GM21447 (cell line): ENCODE data around the gene ST7.

Experiments
- ATAC-seq: cut with Tn5 transposase; IDR thresholded peaks from one replicate; pipeline ENCODE4 v1.9.1; 2021; ENCODE audit not compliant: unreplicated experiment

ST7 gene

GRCh38 chr7:117146511-117146910 lies 193.2 kb downstream of the ST7 start:
- ATAC-seq: no peak

- no peak for ATAC-seq
Measured at GRCh38 chr7:117148971-117149370, 195.7 kb downstream of the ST7 start.

DNA sequence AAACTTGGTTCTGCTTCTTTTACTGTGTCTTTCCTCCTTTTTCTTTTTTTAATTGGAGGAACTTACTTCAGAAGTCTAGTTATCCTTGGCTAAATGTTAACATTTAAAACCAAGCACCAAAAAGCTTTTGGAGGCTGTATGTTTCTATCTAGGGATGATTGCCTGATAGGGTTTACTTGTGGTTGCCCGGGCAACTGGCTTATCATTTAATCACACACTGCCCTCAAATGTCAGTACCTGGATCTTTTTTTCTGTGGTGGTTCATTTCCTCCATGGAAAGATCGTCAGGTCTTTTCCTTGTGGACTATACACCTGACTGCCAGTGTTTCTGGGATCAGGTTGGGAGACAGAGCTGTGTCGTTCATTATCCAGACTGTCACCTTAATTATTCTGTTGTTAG lies 196.4 kb downstream of the ST7 start:
- ATAC-seq: no peak

- ATAC-seq: no peak
Measured at GRCh38 chr7:117152213-117153007, 199.1 kb downstream of the ST7 start.

DNA sequence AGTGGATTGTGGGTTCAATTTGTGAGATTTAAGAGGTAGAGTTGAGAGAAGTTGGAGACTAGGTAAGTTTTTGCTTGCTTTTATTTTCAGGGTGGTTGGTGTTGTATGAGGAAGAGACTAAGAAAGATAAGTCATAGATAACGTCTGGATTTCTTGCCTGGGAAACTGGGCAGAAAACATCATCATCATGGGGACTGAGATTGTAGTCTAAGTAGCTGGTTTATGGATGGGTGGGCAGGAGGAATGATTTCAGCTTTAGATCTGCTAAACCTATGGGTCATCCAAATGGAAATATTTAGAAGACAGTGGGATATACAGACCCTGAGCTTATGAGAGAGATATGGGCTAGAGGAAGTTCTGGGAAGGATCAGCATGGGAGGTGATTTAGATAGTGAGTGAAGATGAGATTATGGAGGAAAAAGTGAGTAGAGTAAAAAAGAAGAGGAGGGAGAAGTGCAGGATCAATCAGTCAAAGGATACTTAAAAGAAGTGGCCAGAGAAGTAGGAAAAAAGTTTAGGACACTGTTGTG lies 199.8 kb downstream of the ST7 start:
- no peak for ATAC-seq

DNA sequence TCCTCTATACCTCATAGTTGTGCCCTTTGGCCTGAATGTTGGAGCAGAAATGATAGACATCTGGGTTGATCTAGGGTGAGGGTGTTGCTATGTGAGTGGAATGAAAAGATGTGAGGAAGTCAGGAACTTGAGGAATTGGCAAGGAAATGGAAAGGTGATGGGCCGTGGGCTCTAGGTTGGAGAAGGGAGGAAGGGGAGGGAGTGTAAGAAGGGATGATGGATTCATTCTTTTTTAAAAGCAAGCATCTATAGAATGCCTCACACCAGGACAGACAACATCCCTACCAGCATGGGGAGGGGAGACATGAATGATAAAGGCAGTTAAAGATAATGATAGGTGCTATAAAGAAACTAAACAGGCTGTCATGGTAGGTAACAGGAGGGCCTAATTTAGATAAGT lies 201.4 kb downstream of the ST7 start:
- ATAC-seq: no peak

GRCh38 chr7:117155694-117156093 lies 202.4 kb downstream of the ST7 start:
- no peak for ATAC-seq

GRCh38 chr7:117157241-117158209 lies 204.2 kb downstream of the ST7 start:
- ATAC-seq: no peak

GRCh38 chr7:117158941-117159697 lies 205.8 kb downstream of the ST7 start:
- no peak for ATAC-seq

GRCh38 chr7:117163101-117163500 lies 209.8 kb downstream of the ST7 start:
- no peak for ATAC-seq

GRCh38 chr7:117164620-117165019 lies 211.3 kb downstream of the ST7 start:
- no peak for ATAC-seq

DNA sequence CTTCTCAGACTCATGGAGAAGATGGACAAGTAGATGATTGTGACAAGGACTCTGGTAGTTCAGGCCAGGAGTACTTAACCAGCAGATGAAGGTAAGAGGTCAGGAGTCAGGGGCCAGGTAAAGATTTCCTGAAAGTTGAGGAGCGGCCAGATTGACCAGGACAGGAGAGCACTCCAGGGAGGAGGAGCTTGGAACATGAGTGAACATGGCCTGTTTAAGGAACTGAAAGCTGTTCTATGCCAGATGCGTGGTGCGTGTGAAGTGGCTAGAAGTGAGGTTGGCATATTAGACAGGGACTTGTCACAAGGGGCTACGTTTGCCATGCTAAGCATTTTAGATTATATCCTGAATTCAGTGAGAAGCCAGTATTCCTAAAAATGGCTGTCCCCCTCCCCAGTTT lies 212.4 kb downstream of the ST7 start:
- peak; percentile 51 for ATAC-seq

DNA sequence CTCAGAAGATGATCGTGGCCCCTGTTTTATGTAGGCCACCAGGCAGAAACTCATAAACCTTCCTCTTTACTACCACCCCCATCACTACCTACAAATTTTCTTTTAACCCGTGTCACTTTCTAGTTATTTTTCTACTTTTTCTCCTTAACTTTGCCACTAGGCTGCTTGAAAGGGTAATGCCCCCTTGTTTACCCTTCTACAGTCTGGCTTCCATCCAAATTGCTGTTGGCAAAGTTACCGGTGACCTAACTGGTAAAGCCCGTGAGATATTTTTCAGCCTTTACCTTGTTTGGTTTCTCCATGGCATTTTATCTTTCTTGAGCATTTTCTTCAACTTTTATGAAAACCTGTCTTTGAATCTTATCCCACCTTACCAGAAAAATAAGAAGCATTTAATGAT lies 216.6 kb downstream of the ST7 start:
- ATAC-seq: no peak

GRCh38 chr7:117171106-117171505 lies 217.8 kb downstream of the ST7 start:
- ATAC-seq: no peak

DNA sequence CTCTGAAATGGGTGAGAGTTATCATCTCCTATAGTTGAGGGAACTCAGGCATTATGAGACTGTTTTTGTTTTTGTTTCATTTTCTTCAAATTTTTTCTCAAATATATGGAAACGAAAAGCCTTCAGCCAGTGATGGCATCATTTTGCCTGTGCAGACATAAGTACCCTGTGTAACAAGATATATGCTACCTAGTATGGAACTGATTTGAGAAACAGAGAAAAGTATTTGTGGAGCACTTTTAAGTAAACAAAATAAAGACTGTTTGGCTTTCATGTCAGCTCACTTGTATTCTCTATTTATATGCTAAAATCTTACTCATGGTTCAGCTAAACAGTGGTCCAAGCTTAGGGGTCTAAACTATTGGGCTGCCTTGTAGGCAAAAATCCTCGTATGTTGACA lies 219.0 kb downstream of the ST7 start:
- ATAC-seq: no peak

- ATAC-seq: no peak
Measured at GRCh38 chr7:117173035-117173770, 219.9 kb downstream of the ST7 start.

GRCh38 chr7:117176206-117176605 lies 222.9 kb downstream of the ST7 start:
- no peak for ATAC-seq

- ATAC-seq: no peak
Measured at GRCh38 chr7:117178600-117178999, 225.3 kb downstream of the ST7 start.

- no peak for ATAC-seq
Measured at GRCh38 chr7:117179701-117180100, 226.4 kb downstream of the ST7 start.

GRCh38 chr7:117183729-117184128 lies 230.4 kb downstream of the ST7 start:
- ATAC-seq: no peak
